Esophagus muscularis mucosa (tissue), 4 donors: ENCODE results near the gene CARD9. TPM values are rescaled to one million over a fixed set of nuclear protein-coding genes. Genes with fewer than 3 reads are reported as not detected.

ENCODE experiments used
- DNase-seq: peaks from one replicate; pipeline ENCODE4 v3.0.0-alpha.2; 2017; ENCODE audit errors: extremely low spot score
- H3K27ac ChIP-seq, 4 donors: fragments of 200-600 bp; sonication (generic); replicated peaks in 1 of 4; 1 replicate in 3 of 4; 2 replicates in 1 of 4; pipeline ENCODE4 v1.5.1; 2016 to 2019; ENCODE audit warnings: mild to moderate bottlenecking in 1 of 4
- H3K27me3 ChIP-seq, 4 donors: fragments of 200-600 bp; sonication (generic); one replicate each; pipeline versions ENCODE4 v1.5.1 to v1.6.0; 2016 to 2019
- H3K36me3 ChIP-seq, 4 donors: fragments of 200-600 bp; sonication (generic); one replicate each; pipeline ENCODE4 v1.5.1; 2016 to 2019
- H3K4me1 ChIP-seq, 4 donors: fragments of 200-600 bp; sonication (generic); one replicate each; pipeline ENCODE4 v1.5.1; 2016 to 2019
- H3K4me3 ChIP-seq, 4 donors: fragments of 200-600 bp; sonication (generic); 1 replicate in 2 of 4; 2 replicates in 2 of 4; pipeline ENCODE4 v1.5.1; 2016 to 2019; ENCODE audit warnings: mild to moderate bottlenecking in 4 of 4, moderate library complexity in 1 of 4
- H3K9me3 ChIP-seq, 4 donors: fragments of 200-600 bp; sonication (generic); 1 replicate in 3 of 4; 2 replicates in 1 of 4; pipeline ENCODE4 v1.5.1; 2016 to 2019
- EP300 ChIP-seq: sonication (generic); formaldehyde crosslinking; IDR thresholded peaks from one replicate; pipeline ENCODE4 v1.6.1; 2017; ENCODE audit warnings: antibody characterized with exemption
- POLR2A ChIP-seq: fragments of 450-650 bp; IDR thresholded peaks from one replicate; pipeline ENCODE4 v1.6.1; 2017; ENCODE audit warnings: antibody characterized with exemption, moderate library complexity, mild to moderate bottlenecking, low read depth
- POLR2AphosphoS5 ChIP-seq, 2 donors: sonication (generic); formaldehyde crosslinking; IDR thresholded peaks; one replicate each; pipeline ENCODE4 v1.6.1; 2017; ENCODE audit warnings: antibody characterized with exemption in 2 of 2
- WGBS: methylation state at CpG from one replicate; pipeline ENCODE4 v1.1.5; 2018; 5-methylcytosine and 5-hydroxymethylcytosine counted together
- intact Hi-C: fragments of 100-400 bp; cut with DNase I; formaldehyde crosslinking; loops from one replicate; pipeline ENCODE4 v1.15.1; 2023
- total RNA-seq, 4 donors: library from RNA; depleted of rRNA; stranded (reverse); fragments of >200 nt; gene quantifications; one replicate each; pipeline versions ENCODE4 v1.1.0 to v1.2.1, GENCODE V29; 2016
- TF ChIP-seq, protein P1 (sequence below), 3 experiments: fragments of 200-600 bp in 2 of 3; fragments of 450-650 bp in 1 of 3; sonication (generic) in 2 of 3; IDR thresholded peaks; one replicate each; pipeline ENCODE4 v1.5.1; 2017 to 2019; ENCODE audit warnings: antibody characterized with exemption in 3 of 3, mild to moderate bottlenecking in 2 of 3, moderate library complexity in 1 of 3

Gene CARD9
- total RNA-seq, 4 donors from 2014 or later, result 1.2 to 4.2 (median 1.9) TPM

DNA sequence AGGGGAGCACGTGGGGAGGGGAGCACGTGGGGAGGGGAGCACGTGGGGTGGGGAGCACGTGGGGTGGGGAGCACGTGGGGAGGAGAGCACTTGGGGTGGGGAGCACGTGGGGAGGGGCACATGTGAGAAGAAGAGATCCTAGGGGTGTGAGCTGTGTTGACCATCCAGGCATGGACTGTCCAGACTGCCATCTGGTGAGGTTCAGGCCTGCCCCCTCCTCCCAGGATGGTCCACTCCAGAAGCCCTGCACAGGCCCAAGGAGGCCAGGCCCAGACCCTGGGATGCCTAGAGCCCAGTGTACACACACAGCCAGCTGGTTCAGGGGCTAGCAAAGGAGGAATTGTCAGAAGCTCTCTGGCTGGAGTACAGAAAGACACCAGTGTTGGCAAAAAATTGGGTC lies 24.2 kb upstream of the CARD9 start:
- Histone ChIP-seq H3K9me3 (no peaks in the 10 kb centered on the region), H3K4me1 (peaks cover 18 to 25% (median 24%) of the 10 kb centered on the region in 4 donors), H3K27ac (no peak overlapping the region), H3K27me3 (no peaks in the 10 kb centered on the region), H3K4me3 (no peak overlapping the region), H3K36me3 (peaks cover 33 to 71% (median 67%) of the 10 kb centered on the region in 4 donors)
- WGBS, result 77% methylated on average over 3 of the region's 6 CpGs
- intact Hi-C loops, result loop anchor here (5.0 kb wide), 1 partner anchor 60 kb away; no protein-coding TSS in a partner anchor
- no peak for DNase-seq
- TF ChIP-seq, protein P1, sequence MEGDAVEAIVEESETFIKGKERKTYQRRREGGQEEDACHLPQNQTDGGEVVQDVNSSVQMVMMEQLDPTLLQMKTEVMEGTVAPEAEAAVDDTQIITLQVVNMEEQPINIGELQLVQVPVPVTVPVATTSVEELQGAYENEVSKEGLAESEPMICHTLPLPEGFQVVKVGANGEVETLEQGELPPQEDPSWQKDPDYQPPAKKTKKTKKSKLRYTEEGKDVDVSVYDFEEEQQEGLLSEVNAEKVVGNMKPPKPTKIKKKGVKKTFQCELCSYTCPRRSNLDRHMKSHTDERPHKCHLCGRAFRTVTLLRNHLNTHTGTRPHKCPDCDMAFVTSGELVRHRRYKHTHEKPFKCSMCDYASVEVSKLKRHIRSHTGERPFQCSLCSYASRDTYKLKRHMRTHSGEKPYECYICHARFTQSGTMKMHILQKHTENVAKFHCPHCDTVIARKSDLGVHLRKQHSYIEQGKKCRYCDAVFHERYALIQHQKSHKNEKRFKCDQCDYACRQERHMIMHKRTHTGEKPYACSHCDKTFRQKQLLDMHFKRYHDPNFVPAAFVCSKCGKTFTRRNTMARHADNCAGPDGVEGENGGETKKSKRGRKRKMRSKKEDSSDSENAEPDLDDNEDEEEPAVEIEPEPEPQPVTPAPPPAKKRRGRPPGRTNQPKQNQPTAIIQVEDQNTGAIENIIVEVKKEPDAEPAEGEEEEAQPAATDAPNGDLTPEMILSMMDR (IDR thresholded peaks at IDR 0.05), result no peak
- no peak for TF ChIP-seq EP300
- TF ChIP-seq POLR2AphosphoS5 (IDR thresholded peaks at IDR 0.05), result no peak
- no peak for TF ChIP-seq POLR2A

DNA sequence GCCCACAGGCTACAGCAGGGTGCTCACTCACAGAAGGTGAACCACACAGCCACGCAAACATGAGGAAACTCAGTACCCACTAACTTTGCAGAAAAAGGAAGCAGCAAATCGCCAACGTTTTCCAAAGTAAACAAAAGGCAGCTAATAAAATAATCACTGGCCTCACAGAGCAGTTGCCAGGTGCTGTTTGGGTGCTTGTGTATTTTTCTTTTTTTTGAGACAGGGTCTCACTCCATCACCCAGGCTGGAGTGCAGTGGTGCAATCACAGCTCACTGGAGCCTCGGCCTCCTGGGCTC lies 22.7 kb upstream of the CARD9 start:
- TF ChIP-seq POLR2A (no peak), POLR2AphosphoS5 (IDR thresholded peaks at IDR 0.05) (no peak), EP300 (no peak)
- TF ChIP-seq, protein P1 (IDR thresholded peaks at IDR 0.05), result no peak
- Histone ChIP-seq H3K4me1 (peaks cover 18 to 25% (median 24%) of the 10 kb centered on the region in 4 donors), H3K9me3 (no peaks in the 10 kb centered on the region), H3K36me3 (peaks cover 48 to 75% (median 71%) of the 10 kb centered on the region in 4 donors), H3K4me3 (no peak overlapping the region), H3K27me3 (no peaks in the 10 kb centered on the region), H3K27ac (no peak overlapping the region)
- intact Hi-C loops, result loop anchor here (5.0 kb wide), 1 partner anchor 59 kb away; no protein-coding TSS in a partner anchor
- DNase-seq, result no peak
- 67% methylated on average over 4 of the region's 4 CpGs for WGBS

DNA sequence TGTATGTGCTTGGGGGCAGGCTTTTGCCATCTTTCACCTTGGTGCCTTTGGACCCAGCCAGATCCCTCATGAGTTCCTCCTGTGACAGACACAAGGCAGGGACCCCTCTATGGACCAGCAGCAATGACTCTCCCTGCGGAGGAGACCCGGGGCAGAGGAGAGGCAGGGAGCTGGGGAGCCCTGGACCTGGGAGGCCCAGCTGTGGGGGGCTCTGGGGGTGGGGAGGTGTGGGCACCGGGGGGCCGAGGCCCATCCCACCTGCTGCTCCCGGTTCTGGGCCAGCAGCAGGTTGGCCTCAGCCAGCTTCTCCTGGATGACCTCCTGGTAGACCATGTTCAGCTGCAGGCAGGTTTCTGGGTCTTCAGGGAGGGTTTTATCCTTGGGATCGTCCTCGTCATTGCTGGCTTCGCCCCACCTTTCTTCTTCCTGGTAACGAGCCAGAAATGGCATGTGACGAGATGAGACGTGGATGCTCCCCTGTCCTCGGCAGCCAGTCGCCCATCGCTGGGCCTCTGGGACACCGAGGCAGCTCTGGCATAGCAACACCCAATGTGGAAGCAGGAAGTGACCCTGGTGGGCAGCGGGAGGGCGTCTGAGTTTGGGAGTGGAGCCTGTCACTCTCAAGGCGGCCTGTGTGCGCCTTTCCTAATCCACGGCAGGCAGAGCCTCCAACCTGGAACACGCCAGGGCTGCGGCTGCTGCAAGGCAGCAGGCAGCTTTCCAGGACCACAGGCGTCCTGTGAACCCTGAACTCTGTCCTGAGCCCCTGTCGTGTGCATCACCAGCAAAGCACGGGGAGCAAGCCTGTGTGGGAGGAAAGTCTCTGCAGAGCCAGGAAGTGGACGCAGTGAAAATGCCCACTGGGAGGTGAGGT lies 22.1 kb upstream of the CARD9 start:
- no peak for DNase-seq
- Histone ChIP-seq H3K4me3 (no peak overlapping the region), H3K36me3 (peaks cover 49 to 79% (median 74%) of the 10 kb centered on the region in 4 donors), H3K27me3 (no peaks in the 10 kb centered on the region), H3K4me1 (peaks cover 16 to 23% (median 21%) of the 10 kb centered on the region in 4 donors), H3K27ac (no peak overlapping the region), H3K9me3 (no peaks in the 10 kb centered on the region)
- 91% methylated on average over 18 of the region's 26 CpGs for WGBS
- intact Hi-C loops, result loop anchor here (5.0 kb wide), 1 partner anchor 58 kb away; no protein-coding TSS in a partner anchor
- TF ChIP-seq, protein P1 (IDR thresholded peaks at IDR 0.05), result no peak
- TF ChIP-seq EP300 (no peak), POLR2A (no peak), POLR2AphosphoS5 (IDR thresholded peaks at IDR 0.05) (no peak)

DNA sequence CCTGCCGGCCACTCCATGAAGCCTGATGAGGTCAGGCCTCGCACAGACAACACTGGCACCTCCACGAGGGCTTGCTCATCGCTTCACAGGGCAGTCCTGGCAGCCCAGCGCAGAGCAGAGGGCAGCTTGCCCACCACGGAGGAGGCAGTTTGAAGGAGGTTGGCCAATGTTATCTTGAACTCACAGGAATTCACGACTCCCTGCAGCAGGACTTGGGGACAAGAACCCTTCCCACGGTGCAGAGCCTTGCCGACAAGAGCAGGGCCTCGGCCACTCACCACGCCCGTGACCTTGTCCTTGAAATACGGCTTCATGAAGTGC lies 21.5 kb upstream of the CARD9 start:
- H3K27me3 ChIP-seq, result no peaks in the 10 kb centered on the region
- H3K36me3 ChIP-seq, result peaks cover 49 to 84% (median 76%) of the 10 kb centered on the region in 4 donors
- intact Hi-C loops, result loop anchor here (5.0 kb wide), 1 partner anchor 58 kb away; no protein-coding TSS in a partner anchor
- DNase-seq, result no peak
- WGBS, result 97% methylated on average over 11 of the region's 13 CpGs
- H3K27ac ChIP-seq, result no peak overlapping the region
- peaks cover 12 to 18% (median 17%) of the 10 kb centered on the region in 4 donors for H3K4me1 ChIP-seq
- TF ChIP-seq POLR2A (no peak), EP300 (no peak), POLR2AphosphoS5 (IDR thresholded peaks at IDR 0.05) (no peak)
- TF ChIP-seq, protein P1 (IDR thresholded peaks at IDR 0.05), result no peak
- H3K9me3 ChIP-seq, result no peaks in the 10 kb centered on the region
- H3K4me3 ChIP-seq, result no peak overlapping the region
